NCI-H446 (cell line): Measurements from ENCODE around the gene CHMP1B.
"Not testable (repeated sequence)": the region's sequence is repeated elsewhere in the genome, so short reads cannot be mapped to it uniquely, and the experiment has no call there.

Experiments
- DNase-seq, 2 experiments: peaks; one replicate each; lab custom pipeline; 2025; lab: John Stamatoyannopoulos, UW

CHMP1B gene

GRCh38 chr18:11868230-11868629 lies 17.0 kb downstream of the CHMP1B start:
- no peak for DNase-seq

GRCh38 chr18:11871501-11871900 lies 20.3 kb downstream of the CHMP1B start:
- no peak for DNase-seq

- DNase-seq, result no peak
Measured at GRCh38 chr18:11872479-11873136, 21.4 kb downstream of the CHMP1B start.

- DNase-seq, result no peak
Measured at GRCh38 chr18:11873670-11874340, 22.6 kb downstream of the CHMP1B start.

- no peak for DNase-seq
Measured at GRCh38 chr18:11874676-11875075, 23.5 kb downstream of the CHMP1B start.

- DNase-seq, result no peak
Measured at GRCh38 chr18:11877497-11878135, 26.4 kb downstream of the CHMP1B start.

- DNase-seq, result no peak
Measured at GRCh38 chr18:11880586-11881304, 29.5 kb downstream of the CHMP1B start.

GRCh38 chr18:11882636-11883035 lies 31.4 kb downstream of the CHMP1B start:
- DNase-seq, result no peak

GRCh38 chr18:11883153-11883552 lies 31.9 kb downstream of the CHMP1B start:
- no peak for DNase-seq

GRCh38 chr18:11884396-11885030 lies 33.3 kb downstream of the CHMP1B start:
- DNase-seq, result no peak

GRCh38 chr18:11885278-11885947 lies 34.2 kb downstream of the CHMP1B start:
- no peak for DNase-seq

- no peak for DNase-seq
Measured at GRCh38 chr18:11886577-11887110, 35.4 kb downstream of the CHMP1B start.

GRCh38 chr18:11887328-11888128 lies 36.3 kb downstream of the CHMP1B start:
- no peak for DNase-seq

- DNase-seq, result no peak
Measured at GRCh38 chr18:11888726-11889125, 37.5 kb downstream of the CHMP1B start.

GRCh38 chr18:11889284-11889683 lies 38.1 kb downstream of the CHMP1B start:
- no peak for DNase-seq

- DNase-seq, result no peak
Measured at GRCh38 chr18:11891737-11892136, 40.5 kb downstream of the CHMP1B start.

GRCh38 chr18:11892438-11892837 lies 41.2 kb downstream of the CHMP1B start:
- DNase-seq, result not testable (repeated sequence)

- no peak for DNase-seq
Measured at GRCh38 chr18:11897781-11898180, 46.6 kb downstream of the CHMP1B start.

- no peak for DNase-seq
Measured at GRCh38 chr18:11899063-11899462, 47.9 kb downstream of the CHMP1B start.

- DNase-seq, result no peak
Measured at GRCh38 chr18:11901826-11902438, 50.7 kb downstream of the CHMP1B start.
